GM10266 (cell line): ENCODE results near the gene ACBD3.

Experiments
- DNase-seq: peaks from one replicate; pipeline ENCODE4 v3.0.0; 2012; ENCODE audit errors: extremely low spot score
- CTCF ChIP-seq: IDR thresholded peaks from 2 replicates; pipeline ENCODE4 v1.5.1; 2012; ENCODE audit warnings: mild to moderate bottlenecking, low read depth; ENCODE audit not compliant: control insufficient read depth, insufficient read depth; ENCODE audit errors: missing control alignments

The ACBD3 gene

GRCh38 chr1:226135059-226135651 lies 51.4 kb downstream of the ACBD3 start:
- no peak for TF ChIP-seq CTCF
- no peak for DNase-seq

DNA sequence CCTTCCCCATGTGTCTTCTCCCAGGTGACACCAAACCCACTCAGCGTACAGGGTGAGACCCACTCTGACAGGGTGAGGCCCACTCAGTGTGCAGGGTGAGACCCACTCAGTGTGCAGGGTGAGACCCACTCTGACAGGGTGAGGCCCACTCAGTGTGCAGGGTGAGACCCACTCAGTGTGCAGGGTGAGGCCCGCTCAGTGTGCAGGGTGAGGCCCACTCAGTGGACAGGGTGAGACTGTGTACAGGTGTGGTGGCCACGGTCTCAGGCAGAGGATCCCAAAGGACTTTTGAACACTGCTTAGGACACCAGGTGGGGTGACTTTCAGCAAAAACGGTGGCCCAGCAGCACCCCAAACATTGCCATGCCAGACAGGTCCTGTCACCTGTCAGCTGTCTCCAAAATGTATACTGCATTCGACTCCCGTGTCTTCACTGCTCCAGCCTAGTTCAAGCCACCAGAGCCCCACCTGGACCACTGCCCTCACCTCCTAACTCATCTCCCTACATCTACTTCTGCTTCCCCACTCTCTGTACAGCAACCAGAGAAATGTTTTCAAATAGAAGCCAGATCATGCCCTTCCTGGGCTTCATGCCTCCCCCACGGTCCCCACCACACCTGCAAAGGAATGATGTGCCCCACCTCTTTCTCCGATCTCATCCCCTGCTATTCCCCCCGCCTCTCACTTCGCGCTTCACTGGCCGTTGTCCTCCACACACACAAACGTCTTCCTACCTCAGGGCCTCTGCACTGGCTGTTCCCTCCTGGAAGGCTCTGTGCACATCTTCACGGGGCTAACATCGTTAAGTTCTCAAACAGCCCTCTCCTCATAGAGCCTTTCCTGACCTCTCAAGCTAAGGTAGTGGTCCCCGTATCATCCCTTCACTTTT lies 52.1 kb downstream of the ACBD3 start:
- no peak for TF ChIP-seq CTCF
- no peak for DNase-seq

GRCh38 chr1:226133504-226134123 lies 52.9 kb downstream of the ACBD3 start:
- DNase-seq = no peak
- no peak for TF ChIP-seq CTCF

- DNase-seq = no peak
Observed at GRCh38 chr1:226132728-226133503, 53.6 kb downstream of the ACBD3 start.

GRCh38 chr1:226131639-226132038 lies 54.9 kb downstream of the ACBD3 start:
- no peak for DNase-seq
- TF ChIP-seq CTCF = no peak

More at GRCh38 chr1:226132728-226133503, 53.6 kb downstream of the ACBD3 start:
- no peak for TF ChIP-seq CTCF

GRCh38 chr1:226129230-226129629 lies 57.3 kb downstream of the ACBD3 start:
- no peak for TF ChIP-seq CTCF
- DNase-seq = no peak
